ENCODE data around the gene CACFD1. TPM values are rescaled to one million over a fixed set of nuclear protein-coding genes. Genes with fewer than 3 reads are reported as not detected.

Gene CACFD1
- total and polyA plus RNA-seq, 2 of the 13 experiments (the other 11 are each of a cell fraction or from before 2014, with no cell fraction given), result 13.8 to 14.6 TPM

- TF ChIP-seq DDIT3 (CRISPR knock-in tag; IDR thresholded peaks at IDR 0.05) (no peak), HIVEP1 (CRISPR knock-in tag; IDR thresholded peaks at IDR 0.05) (no peak), SSRP1 (CRISPR knock-in tag; IDR thresholded peaks at IDR 0.05) (no peak), KDM4B (CRISPR knock-in tag; IDR thresholded peaks at IDR 0.05) (no peak), FOSL1 (CRISPR knock-in tag; IDR thresholded peaks at IDR 0.05; ENCODE audit: borderline replicate concordance) (no peak), STAT5B (CRISPR knock-in tag; IDR thresholded peaks at IDR 0.05) (no peak), SMAD1 (CRISPR knock-in tag; IDR thresholded peaks at IDR 0.05; ENCODE audit: borderline replicate concordance, low read depth) (no peak), ZNF629 (CRISPR knock-in tag; conservative IDR thresholded peaks at IDR 0.05) (peak; percentile 74; the same call in 1 of the 2 replicates), ZNF136 (CRISPR knock-in tag; IDR thresholded peaks at IDR 0.05; ENCODE audit: low read depth) (no peak), PBX2 (CRISPR knock-in tag; IDR thresholded peaks at IDR 0.05) (peak; percentile 64; the same call in 1 of the 2 replicates), SKI (IDR thresholded peaks at IDR 0.05; ENCODE audit: partially characterized antibody) (peak; percentile 88), FOXA3 (CRISPR knock-in tag; IDR thresholded peaks at IDR 0.05) (no peak)
- TF ChIP-seq, protein P1, sequence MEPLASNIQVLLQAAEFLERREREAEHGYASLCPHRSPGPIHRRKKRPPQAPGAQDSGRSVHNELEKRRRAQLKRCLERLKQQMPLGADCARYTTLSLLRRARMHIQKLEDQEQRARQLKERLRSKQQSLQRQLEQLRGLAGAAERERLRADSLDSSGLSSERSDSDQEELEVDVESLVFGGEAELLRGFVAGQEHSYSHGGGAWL (CRISPR knock-in tag; IDR thresholded peaks at IDR 0.05), result no peak
- TF ChIP-seq, protein P2, sequence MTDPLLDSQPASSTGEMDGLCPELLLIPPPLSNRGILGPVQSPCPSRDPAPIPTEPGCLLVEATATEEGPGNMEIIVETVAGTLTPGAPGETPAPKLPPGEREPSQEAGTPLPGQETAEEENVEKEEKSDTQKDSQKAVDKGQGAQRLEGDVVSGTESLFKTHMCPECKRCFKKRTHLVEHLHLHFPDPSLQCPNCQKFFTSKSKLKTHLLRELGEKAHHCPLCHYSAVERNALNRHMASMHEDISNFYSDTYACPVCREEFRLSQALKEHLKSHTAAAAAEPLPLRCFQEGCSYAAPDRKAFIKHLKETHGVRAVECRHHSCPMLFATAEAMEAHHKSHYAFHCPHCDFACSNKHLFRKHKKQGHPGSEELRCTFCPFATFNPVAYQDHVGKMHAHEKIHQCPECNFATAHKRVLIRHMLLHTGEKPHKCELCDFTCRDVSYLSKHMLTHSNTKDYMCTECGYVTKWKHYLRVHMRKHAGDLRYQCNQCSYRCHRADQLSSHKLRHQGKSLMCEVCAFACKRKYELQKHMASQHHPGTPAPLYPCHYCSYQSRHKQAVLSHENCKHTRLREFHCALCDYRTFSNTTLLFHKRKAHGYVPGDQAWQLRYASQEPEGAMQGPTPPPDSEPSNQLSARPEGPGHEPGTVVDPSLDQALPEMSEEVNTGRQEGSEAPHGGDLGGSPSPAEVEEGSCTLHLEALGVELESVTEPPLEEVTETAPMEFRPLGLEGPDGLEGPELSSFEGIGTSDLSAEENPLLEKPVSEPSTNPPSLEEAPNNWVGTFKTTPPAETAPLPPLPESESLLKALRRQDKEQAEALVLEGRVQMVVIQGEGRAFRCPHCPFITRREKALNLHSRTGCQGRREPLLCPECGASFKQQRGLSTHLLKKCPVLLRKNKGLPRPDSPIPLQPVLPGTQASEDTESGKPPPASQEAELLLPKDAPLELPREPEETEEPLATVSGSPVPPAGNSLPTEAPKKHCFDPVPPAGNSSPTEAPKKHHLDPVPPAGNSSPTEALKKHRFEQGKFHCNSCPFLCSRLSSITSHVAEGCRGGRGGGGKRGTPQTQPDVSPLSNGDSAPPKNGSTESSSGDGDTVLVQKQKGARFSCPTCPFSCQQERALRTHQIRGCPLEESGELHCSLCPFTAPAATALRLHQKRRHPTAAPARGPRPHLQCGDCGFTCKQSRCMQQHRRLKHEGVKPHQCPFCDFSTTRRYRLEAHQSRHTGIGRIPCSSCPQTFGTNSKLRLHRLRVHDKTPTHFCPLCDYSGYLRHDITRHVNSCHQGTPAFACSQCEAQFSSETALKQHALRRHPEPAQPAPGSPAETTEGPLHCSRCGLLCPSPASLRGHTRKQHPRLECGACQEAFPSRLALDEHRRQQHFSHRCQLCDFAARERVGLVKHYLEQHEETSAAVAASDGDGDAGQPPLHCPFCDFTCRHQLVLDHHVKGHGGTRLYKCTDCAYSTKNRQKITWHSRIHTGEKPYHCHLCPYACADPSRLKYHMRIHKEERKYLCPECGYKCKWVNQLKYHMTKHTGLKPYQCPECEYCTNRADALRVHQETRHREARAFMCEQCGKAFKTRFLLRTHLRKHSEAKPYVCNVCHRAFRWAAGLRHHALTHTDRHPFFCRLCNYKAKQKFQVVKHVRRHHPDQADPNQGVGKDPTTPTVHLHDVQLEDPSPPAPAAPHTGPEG (CRISPR knock-in tag; IDR thresholded peaks at IDR 0.05), result no peak
- TF ChIP-seq, protein P3, sequence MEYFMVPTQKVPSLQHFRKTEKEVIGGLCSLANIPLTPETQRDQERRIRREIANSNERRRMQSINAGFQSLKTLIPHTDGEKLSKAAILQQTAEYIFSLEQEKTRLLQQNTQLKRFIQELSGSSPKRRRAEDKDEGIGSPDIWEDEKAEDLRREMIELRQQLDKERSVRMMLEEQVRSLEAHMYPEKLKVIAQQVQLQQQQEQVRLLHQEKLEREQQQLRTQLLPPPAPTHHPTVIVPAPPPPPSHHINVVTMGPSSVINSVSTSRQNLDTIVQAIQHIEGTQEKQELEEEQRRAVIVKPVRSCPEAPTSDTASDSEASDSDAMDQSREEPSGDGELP (IDR thresholded peaks at IDR 0.05; ENCODE audit: borderline replicate concordance, low read depth), result no peak
- TF ChIP-seq, protein P4, sequence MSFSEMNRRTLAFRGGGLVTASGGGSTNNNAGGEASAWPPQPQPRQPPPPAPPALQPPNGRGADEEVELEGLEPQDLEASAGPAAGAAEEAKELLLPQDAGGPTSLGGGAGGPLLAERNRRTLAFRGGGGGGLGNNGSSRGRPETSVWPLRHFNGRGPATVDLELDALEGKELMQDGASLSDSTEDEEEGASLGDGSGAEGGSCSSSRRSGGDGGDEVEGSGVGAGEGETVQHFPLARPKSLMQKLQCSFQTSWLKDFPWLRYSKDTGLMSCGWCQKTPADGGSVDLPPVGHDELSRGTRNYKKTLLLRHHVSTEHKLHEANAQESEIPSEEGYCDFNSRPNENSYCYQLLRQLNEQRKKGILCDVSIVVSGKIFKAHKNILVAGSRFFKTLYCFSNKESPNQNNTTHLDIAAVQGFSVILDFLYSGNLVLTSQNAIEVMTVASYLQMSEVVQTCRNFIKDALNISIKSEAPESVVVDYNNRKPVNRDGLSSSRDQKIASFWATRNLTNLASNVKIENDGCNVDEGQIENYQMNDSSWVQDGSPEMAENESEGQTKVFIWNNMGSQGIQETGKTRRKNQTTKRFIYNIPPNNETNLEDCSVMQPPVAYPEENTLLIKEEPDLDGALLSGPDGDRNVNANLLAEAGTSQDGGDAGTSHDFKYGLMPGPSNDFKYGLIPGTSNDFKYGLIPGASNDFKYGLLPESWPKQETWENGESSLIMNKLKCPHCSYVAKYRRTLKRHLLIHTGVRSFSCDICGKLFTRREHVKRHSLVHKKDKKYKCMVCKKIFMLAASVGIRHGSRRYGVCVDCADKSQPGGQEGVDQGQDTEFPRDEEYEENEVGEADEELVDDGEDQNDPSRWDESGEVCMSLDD (CRISPR knock-in tag; IDR thresholded peaks at IDR 0.05; ENCODE audit: borderline replicate concordance), result no peak
These were observed 37.4 kb downstream of the CACFD1 start (continued) for GRCh38 chr9:133496861-133497842.

Measured in HepG2 (cell line).